Activated naive CD4-positive, alpha-beta T cell treated with Interleukin-2 at 50 U/mL for 16 hours (primary cell): ENCODE measurements around the gene NBPF11.
"Not testable (repeated sequence)": the region's sequence is repeated elsewhere in the genome, so short reads cannot be mapped to it uniquely, and the experiment has no call there.

Experiments used
- DNase-seq: peaks from one replicate; pipeline ENCODE4 v3.0.0-alpha.2; 2020

The NBPF11 gene

GRCh38 chr1:148149050-148149815 is 2.8 kb downstream of the NBPF11 start:
- not testable (repeated sequence) for DNase-seq

GRCh38 chr1:148147052-148147838 is 4.8 kb downstream of the NBPF11 start:
- not testable (repeated sequence) for DNase-seq

- DNase-seq, result not testable (repeated sequence)
Measured at GRCh38 chr1:148146191-148146997, 5.7 kb downstream of the NBPF11 start.

- not testable (repeated sequence) for DNase-seq
Measured at GRCh38 chr1:148143223-148143622, 8.9 kb downstream of the NBPF11 start.

GRCh38 chr1:148141936-148142335 is 10.1 kb downstream of the NBPF11 start:
- DNase-seq, result not testable (repeated sequence)

- not testable (repeated sequence) for DNase-seq
Measured at GRCh38 chr1:148138606-148139005, 13.5 kb downstream of the NBPF11 start.

- DNase-seq, result not testable (repeated sequence)
Measured at GRCh38 chr1:148122341-148122740, 29.7 kb downstream of the NBPF11 start.

GRCh38 chr1:148120395-148120794 is 31.7 kb downstream of the NBPF11 start:
- not testable (repeated sequence) for DNase-seq

- not testable (repeated sequence) for DNase-seq
Measured at GRCh38 chr1:148095732-148096131, 56.3 kb downstream of the NBPF11 start.

- not testable (repeated sequence) for DNase-seq
Measured at GRCh38 chr1:148086196-148086595, 65.9 kb downstream of the NBPF11 start.

GRCh38 chr1:148081205-148081604 is 70.9 kb downstream of the NBPF11 start:
- DNase-seq, result not testable (repeated sequence)

- DNase-seq, result not testable (repeated sequence)
Measured at GRCh38 chr1:148078632-148079519, 73.2 kb downstream of the NBPF11 start.

- not testable (repeated sequence) for DNase-seq
Measured at GRCh38 chr1:148078090-148078489, 74.0 kb downstream of the NBPF11 start.

GRCh38 chr1:148077458-148077857 is 74.6 kb downstream of the NBPF11 start:
- not testable (repeated sequence) for DNase-seq

- DNase-seq, result not testable (repeated sequence)
Measured at GRCh38 chr1:148073392-148073791, 78.7 kb downstream of the NBPF11 start.

GRCh38 chr1:148068606-148069005 is 83.5 kb downstream of the NBPF11 start:
- DNase-seq, result not testable (repeated sequence)

GRCh38 chr1:148068201-148068600 is 83.9 kb downstream of the NBPF11 start:
- DNase-seq, result not testable (repeated sequence)

GRCh38 chr1:148060294-148060701 is 91.8 kb downstream of the NBPF11 start:
- DNase-seq, result not testable (repeated sequence)

GRCh38 chr1:148057384-148057783 is 94.7 kb downstream of the NBPF11 start:
- DNase-seq, result not testable (repeated sequence)
